Stomach (tissue), 4 donors: ENCODE data around the gene CDHR3.

Experiments
- CTCF ChIP-seq, 7 experiments: fragments of 450-650 bp in 4 of 7; fragments of 200-600 bp in 3 of 7; sonication (generic) in 3 of 7; IDR thresholded peaks; one replicate each; pipeline ENCODE4 v1.5.1; 2016 to 2019; ENCODE audit warnings: antibody characterized with exemption in 7 of 7, control low read depth in 2 of 7, mild to moderate bottlenecking in 1 of 7
- EP300 ChIP-seq: sonication (generic); formaldehyde crosslinking; IDR thresholded peaks from one replicate; pipeline ENCODE4 v1.6.1; 2017; ENCODE audit warnings: antibody characterized with exemption
- POLR2A ChIP-seq, 4 donors: fragments of 450-650 bp; IDR thresholded peaks; one replicate each; pipeline ENCODE4 v1.6.1; 2016; ENCODE audit warnings: antibody characterized with exemption in 4 of 4, control low read depth in 2 of 4, mild to moderate bottlenecking in 1 of 4, moderate library complexity in 1 of 4
- POLR2AphosphoS5 ChIP-seq, 3 donors: sonication (generic); formaldehyde crosslinking; IDR thresholded peaks; one replicate each; pipeline ENCODE4 v1.6.1; 2016; ENCODE audit warnings: antibody characterized with exemption in 3 of 3

GRCh38 chr7:105926131-105926530 lies 36.9 kb upstream of the CDHR3 start:
- TF ChIP-seq CTCF (IDR thresholded peaks at IDR 0.05): no peak
- no peak for TF ChIP-seq EP300
- no peak for TF ChIP-seq POLR2A (IDR thresholded peaks at IDR 0.05)
- no peak for TF ChIP-seq POLR2AphosphoS5 (IDR thresholded peaks at IDR 0.05)
